CD4-positive, alpha-beta T cell (primary cell): ENCODE results near the gene IFT57. TPM values are rescaled to one million over a fixed set of nuclear protein-coding genes. Genes with fewer than 3 reads are reported as not detected.
A peak's percentile ranks its signal among the peaks of the same experiment; 100 is the strongest.

ENCODE experiments used
- ATAC-seq: fragments of 200-7000 bp; cut with Tn5 transposase; one replicate; pipeline ENCODE4 v1.10.0; 2022; ENCODE audit warnings: mild to moderate bottlenecking; ENCODE audit not compliant: poor library complexity
- CTCF ChIA-PET: fragments of 350-600 bp; sonication (Branson Sonifier 250); formaldehyde crosslinking; loops from one replicate; lab custom pipeline; 2021; ENCODE audit warnings: antibody characterized with exemption, inconsistent platforms; lab: Charles Lee
- POLR2A ChIA-PET: fragments of 350-600 bp; sonication (Branson Sonifier 250); formaldehyde crosslinking; loops from one replicate; lab custom pipeline; 2021; ENCODE audit warnings: antibody characterized with exemption, inconsistent platforms; lab: Charles Lee
- DNase-seq, 14 experiments: peaks; one replicate each; pipeline ENCODE4 v3.0.0-alpha.2; 2013 to 2020; ENCODE audit warnings: mixed read lengths in 2 of 14
- H3K27ac ChIP-seq, 2 donors: one replicate each; pipeline versions ENCODE4 v1.5.1 to v1.7.0; 2013; ENCODE audit warnings: low read length in 2 of 2, low read depth in 1 of 2, mild to moderate bottlenecking in 1 of 2
- H3K27me3 ChIP-seq, 2 experiments: 1 replicate in 1 of 2; 2 replicates in 1 of 2; pipeline versions ENCODE4 v1.6.1 to v1.7.0; 2013; ENCODE audit warnings: low read length in 2 of 2, control low read depth in 1 of 2, mild to moderate bottlenecking in 1 of 2, moderate library complexity in 1 of 2; ENCODE audit not compliant: insufficient read depth in 2 of 2, control insufficient read depth in 1 of 2
- H3K36me3 ChIP-seq: one replicate; pipeline ENCODE4 v1.6.1; 2013; ENCODE audit warnings: low read length, control low read depth; ENCODE audit not compliant: insufficient read depth
- H3K4me1 ChIP-seq: one replicate; pipeline ENCODE4 v1.6.1; 2013; ENCODE audit warnings: low read length, control low read depth; ENCODE audit not compliant: insufficient read depth
- H3K4me3 ChIP-seq: one replicate; pipeline ENCODE4 v1.5.1; 2013; ENCODE audit warnings: mild to moderate bottlenecking, low read length, moderate library complexity
- H3K9me3 ChIP-seq, 2 experiments: 1 replicate in 1 of 2; 2 replicates in 1 of 2; pipeline versions ENCODE4 v1.6.1 to v1.7.0; 2013; ENCODE audit warnings: low read length in 2 of 2, mild to moderate bottlenecking in 2 of 2, control low read depth in 1 of 2, moderate library complexity in 1 of 2; ENCODE audit not compliant: control insufficient read depth in 1 of 2, insufficient read depth in 1 of 2
- H3K27ac Mint-ChIP-seq: one replicate; pipeline ENCODE4 v1.8.0; 2020; ENCODE audit warnings: mixed read lengths
- H3K27me3 Mint-ChIP-seq: one replicate; pipeline ENCODE4 v1.8.0; 2021; ENCODE audit warnings: mixed read lengths
- H3K36me3 Mint-ChIP-seq: one replicate; pipeline ENCODE4 v1.8.0; 2021; ENCODE audit warnings: low read depth, mixed read lengths
- H3K4me1 Mint-ChIP-seq: one replicate; pipeline ENCODE4 v1.8.0; 2021; ENCODE audit warnings: low read depth, mixed read lengths
- H3K4me3 Mint-ChIP-seq: one replicate; pipeline ENCODE4 v1.8.0; 2020; ENCODE audit warnings: mild to moderate bottlenecking, mixed read lengths
- H3K9me3 Mint-ChIP-seq: one replicate; pipeline ENCODE4 v1.8.0; 2020; ENCODE audit warnings: mixed read lengths
- intact Hi-C, 2 experiments: fragments of 100-400 bp; cut with DNase I in 1 of 2; cut with micrococcal nuclease in 1 of 2; formaldehyde crosslinking; loops; one replicate each; pipeline versions ENCODE4 v1.15.1 to v1.9.0; 2023 to 2025; cut with DNase I, micrococcal nuclease
- total RNA-seq, 174 experiments: library from RNA in 2 of 174; stranded (reverse) in 2 of 174; gene quantifications; one replicate each; pipeline ENCODE4 v1.2.3 and lab custom pipeline; 2021 to 2026
- TF ChIP-seq, protein P1 (sequence below): fragments of 200-600 bp; IDR thresholded peaks from one replicate; pipeline ENCODE4 v1.8.0; 2022; ENCODE audit warnings: antibody characterized with exemption, mild to moderate bottlenecking

Gene IFT57
- total RNA-seq, 2 experiments from 2014 or later = 56.6 to 58.6 TPM

DNA sequence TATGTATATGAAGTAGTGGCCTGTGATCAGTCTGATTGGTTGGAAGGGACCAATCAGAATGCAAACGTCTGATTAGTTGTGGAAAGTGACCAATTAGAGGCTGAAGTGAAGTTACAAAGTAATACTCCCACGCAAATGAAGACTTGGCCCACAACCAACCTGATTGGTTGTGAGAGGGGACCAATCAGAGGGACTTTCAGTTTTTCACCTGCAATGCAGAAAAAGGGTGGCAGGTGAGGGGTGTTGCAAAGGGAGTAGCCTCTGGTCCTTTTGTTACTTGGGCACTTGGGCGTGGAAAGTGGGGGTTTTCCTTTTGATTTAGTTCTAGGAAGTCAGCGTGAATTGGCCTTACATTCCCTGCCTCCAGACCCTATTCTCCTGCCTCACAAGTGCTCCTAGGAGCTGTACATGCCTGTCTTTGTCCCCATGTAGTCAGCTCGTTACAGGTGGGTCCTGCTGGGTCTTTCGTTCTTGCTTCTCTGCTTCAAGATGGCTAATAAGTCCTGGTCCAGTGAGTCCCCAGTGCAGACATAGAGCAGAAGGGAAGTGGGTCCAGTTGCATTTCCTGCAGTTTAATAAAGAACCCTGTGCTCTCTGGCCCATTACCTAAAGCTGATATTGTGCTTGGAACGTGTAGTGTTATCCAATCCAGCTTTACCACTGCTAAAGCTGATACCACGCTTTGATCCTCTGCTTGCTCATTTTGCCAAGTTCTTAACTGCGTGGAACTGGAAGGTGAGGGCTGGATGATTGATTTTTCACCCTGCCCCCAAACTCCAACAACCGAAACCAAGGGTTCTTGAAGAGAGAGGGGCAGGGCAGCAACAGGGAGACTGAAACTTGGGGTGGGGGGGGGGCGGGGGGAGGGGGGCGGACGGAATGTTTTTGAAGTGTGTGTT, 85.4 kb downstream of the IFT57 start:
- no peak for ATAC-seq
- Histone ChIP-seq H3K27me3 (no peaks in the 10 kb centered on the region), H3K4me3 (no peak overlapping the region), H3K9me3 (no peaks in the 10 kb centered on the region), H3K36me3 (peaks cover 17% of the 10 kb centered on the region), H3K4me1 (peaks cover 20% of the 10 kb centered on the region), H3K27ac (no peak overlapping the region)
- POLR2A ChIA-PET = interaction anchor here (1.0 to 4.4 kb wide), 2 partner anchors 11 to 44 kb away, joined by 5 to 22 read pairs; no protein-coding TSS in a partner anchor
- Mint-ChIP-seq H3K4me3 (no peak overlapping the region), H3K4me1 (peaks cover 70% of the 10 kb centered on the region), H3K27me3 (no peaks in the 10 kb centered on the region), H3K9me3 (peaks cover 3% of the 10 kb centered on the region), H3K27ac (no peak overlapping the region), H3K36me3 (peaks cover 63% of the 10 kb centered on the region)
- TF ChIP-seq, protein P1, sequence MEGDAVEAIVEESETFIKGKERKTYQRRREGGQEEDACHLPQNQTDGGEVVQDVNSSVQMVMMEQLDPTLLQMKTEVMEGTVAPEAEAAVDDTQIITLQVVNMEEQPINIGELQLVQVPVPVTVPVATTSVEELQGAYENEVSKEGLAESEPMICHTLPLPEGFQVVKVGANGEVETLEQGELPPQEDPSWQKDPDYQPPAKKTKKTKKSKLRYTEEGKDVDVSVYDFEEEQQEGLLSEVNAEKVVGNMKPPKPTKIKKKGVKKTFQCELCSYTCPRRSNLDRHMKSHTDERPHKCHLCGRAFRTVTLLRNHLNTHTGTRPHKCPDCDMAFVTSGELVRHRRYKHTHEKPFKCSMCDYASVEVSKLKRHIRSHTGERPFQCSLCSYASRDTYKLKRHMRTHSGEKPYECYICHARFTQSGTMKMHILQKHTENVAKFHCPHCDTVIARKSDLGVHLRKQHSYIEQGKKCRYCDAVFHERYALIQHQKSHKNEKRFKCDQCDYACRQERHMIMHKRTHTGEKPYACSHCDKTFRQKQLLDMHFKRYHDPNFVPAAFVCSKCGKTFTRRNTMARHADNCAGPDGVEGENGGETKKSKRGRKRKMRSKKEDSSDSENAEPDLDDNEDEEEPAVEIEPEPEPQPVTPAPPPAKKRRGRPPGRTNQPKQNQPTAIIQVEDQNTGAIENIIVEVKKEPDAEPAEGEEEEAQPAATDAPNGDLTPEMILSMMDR = no peak
- intact Hi-C loops = no loop called here
- no peak for DNase-seq
- CTCF ChIA-PET = no interaction called here

DNA sequence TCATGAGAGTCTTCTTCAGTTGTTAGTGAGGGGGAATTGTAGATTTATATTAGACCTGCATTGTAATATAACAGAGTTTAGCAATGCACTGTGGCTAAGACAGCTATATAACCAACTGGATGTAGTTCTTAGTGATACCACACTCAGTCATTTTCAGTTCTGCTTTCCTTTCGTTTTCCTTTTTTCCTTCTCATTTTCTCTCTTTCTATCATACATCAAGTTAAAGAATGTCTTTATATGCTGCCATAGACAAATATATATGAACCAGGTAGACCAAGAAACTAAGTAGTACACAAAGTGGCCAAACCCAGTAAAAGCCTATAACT, 87.7 kb downstream of the IFT57 start:
- ATAC-seq (peak; percentile 39), DNase-seq (peak in 1 of 14 experiments; percentile 14)
- Histone ChIP-seq H3K36me3 (peaks cover 14% of the 10 kb centered on the region), H3K27me3 (no peaks in the 10 kb centered on the region), H3K27ac (no peak overlapping the region), H3K9me3 (no peaks in the 10 kb centered on the region), H3K4me3 (peak overlapping the region; percentile 15), H3K4me1 (peaks cover 26% of the 10 kb centered on the region)
- CTCF ChIA-PET = no interaction called here
- intact Hi-C loops = no loop called here
- Mint-ChIP-seq H3K27ac (peak overlapping the region; percentile 82), H3K27me3 (no peaks in the 10 kb centered on the region), H3K9me3 (no peaks in the 10 kb centered on the region), H3K4me3 (peak overlapping the region; percentile 75), H3K36me3 (peaks cover 78% of the 10 kb centered on the region), H3K4me1 (peaks cover 87% of the 10 kb centered on the region)
- TF ChIP-seq, protein P1 = no peak
- POLR2A ChIA-PET = interaction anchor here (0.6 to 3.3 kb wide), 7 partner anchors 9 to 49 kb away, joined by 3 to 14 read pairs (median 4); no protein-coding TSS in a partner anchor

DNA sequence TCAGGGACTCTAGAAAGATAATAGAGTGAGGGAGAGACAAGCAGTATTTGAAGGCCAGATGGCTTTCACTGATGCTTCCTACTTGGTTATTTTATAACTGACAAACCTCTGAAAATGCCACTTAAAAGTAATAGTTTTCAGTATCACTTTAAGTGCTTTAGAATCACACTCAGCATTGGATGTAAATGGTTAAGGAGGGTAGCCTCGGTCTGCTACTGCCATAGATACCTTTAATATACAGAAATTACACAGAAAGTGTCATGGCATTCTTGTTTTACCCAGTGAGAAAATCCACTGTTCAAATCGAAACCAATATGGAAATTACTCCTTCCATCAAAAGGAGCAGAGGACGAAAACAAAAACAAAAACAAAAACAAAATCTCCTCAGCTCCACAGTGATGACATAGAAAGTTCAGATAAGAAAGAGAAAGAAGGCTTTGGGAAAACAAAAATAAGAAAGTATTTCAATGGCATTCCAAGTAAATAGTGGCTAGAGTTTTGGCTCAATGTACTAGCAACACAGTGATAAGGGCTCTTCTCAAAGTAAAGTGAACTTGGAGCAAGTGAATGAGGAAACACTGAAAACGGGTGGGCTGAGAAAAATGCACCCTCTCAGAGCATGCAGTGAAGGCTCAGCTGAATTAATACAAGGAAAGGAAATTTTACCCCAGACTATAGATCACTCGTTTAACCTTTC, 88.2 kb downstream of the IFT57 start:
- peak in 1 of 14 experiments; percentile 46 for DNase-seq
- Mint-ChIP-seq H3K27ac (peak overlapping the region; percentile 82), H3K27me3 (no peaks in the 10 kb centered on the region), H3K4me3 (peak overlapping the region; percentile 75), H3K4me1 (peaks cover 92% of the 10 kb centered on the region), H3K9me3 (no peaks in the 10 kb centered on the region), H3K36me3 (peaks cover 76% of the 10 kb centered on the region)
- peak; percentile 17 for ATAC-seq
- Histone ChIP-seq H3K27ac (peak overlapping the region in 1 of 2 donors; percentile 6), H3K4me1 (peaks cover 31% of the 10 kb centered on the region), H3K9me3 (no peaks in the 10 kb centered on the region), H3K36me3 (peaks cover 14% of the 10 kb centered on the region), H3K4me3 (peak overlapping the region; percentile 15), H3K27me3 (no peaks in the 10 kb centered on the region)
- ChIA-PET POLR2A (interaction anchor here (0.6 to 3.3 kb wide), 10 partner anchors 8 to 90 kb away, joined by 3 to 14 read pairs (median 4); no protein-coding TSS in a partner anchor), CTCF (no interaction called here)
- TF ChIP-seq, protein P1 = no peak
- intact Hi-C loops = no loop called here
